ENCODE measurements around the gene ZNF322.

Gene ZNF322

DNA sequence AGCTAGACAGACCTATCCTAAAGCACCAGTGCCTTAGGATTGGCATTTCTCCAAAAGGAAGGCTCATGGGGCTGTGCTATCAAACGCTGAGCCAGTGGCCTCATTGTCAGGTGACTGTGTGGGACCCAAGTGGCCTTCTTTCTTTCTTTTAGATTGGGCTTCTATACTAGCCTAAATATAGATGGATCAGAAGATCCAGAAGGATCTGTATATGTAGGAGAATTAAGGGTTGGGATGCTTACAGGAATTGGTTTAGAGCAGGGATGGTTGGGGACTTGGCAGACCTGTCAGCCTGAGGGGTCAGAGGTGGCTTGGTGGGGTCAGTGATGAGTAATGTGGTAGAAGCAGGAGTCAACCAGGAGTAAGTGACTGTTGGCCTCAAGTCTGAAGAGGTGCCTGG, 47.9 kb downstream of the ZNF322 start:
- DNase-seq (ENCODE audit: low read depth, low spot score) = no peak
- H3K4me3 ChIP-seq (ENCODE audit: low read depth, low read length) = no peak overlapping the region
- ChIA-PET CTCF (interaction anchor here (5.7 kb wide), 1 partner anchor 468 kb away, joined by 55 read pairs; no protein-coding TSS in a partner anchor), POLR2A (no interaction called here)
- TF ChIP-seq, protein P1, sequence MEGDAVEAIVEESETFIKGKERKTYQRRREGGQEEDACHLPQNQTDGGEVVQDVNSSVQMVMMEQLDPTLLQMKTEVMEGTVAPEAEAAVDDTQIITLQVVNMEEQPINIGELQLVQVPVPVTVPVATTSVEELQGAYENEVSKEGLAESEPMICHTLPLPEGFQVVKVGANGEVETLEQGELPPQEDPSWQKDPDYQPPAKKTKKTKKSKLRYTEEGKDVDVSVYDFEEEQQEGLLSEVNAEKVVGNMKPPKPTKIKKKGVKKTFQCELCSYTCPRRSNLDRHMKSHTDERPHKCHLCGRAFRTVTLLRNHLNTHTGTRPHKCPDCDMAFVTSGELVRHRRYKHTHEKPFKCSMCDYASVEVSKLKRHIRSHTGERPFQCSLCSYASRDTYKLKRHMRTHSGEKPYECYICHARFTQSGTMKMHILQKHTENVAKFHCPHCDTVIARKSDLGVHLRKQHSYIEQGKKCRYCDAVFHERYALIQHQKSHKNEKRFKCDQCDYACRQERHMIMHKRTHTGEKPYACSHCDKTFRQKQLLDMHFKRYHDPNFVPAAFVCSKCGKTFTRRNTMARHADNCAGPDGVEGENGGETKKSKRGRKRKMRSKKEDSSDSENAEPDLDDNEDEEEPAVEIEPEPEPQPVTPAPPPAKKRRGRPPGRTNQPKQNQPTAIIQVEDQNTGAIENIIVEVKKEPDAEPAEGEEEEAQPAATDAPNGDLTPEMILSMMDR (IDR thresholded peaks at IDR 0.05; ENCODE audit: insufficient read depth, low read length, missing control alignments) = no peak

DNA sequence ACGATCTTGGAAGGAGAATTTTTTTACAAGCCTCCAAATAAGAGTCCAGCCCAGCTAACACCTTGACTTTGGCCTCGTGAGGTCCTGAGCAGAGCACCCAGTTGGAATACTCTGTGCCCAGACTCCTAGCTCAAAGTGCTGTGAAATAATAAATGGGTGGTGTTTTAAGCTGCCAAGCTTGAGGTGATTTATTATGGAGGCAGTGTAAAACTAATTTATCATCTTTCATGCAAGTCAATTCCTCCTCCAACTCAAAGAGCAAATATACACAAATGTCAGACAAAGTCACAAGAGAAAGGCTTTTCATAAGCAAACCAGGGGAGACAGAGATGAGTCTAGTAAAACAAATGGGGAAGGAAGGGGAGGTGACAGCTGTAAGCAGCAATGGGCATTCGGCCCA, 50.1 kb downstream of the ZNF322 start:
- no peak overlapping the region for H3K4me3 ChIP-seq (ENCODE audit: low read depth, low read length)
- DNase-seq (ENCODE audit: low read depth, low spot score) = no peak
- TF ChIP-seq, protein P1 (IDR thresholded peaks at IDR 0.05; ENCODE audit: insufficient read depth, low read length, missing control alignments) = no peak
- CTCF ChIA-PET = interaction anchor here (0.7 to 5.7 kb wide), 3 partner anchors 12 to 470 kb away, joined by 3 to 55 read pairs (median 3); no protein-coding TSS in a partner anchor
- POLR2A ChIA-PET = no interaction called here

DNA sequence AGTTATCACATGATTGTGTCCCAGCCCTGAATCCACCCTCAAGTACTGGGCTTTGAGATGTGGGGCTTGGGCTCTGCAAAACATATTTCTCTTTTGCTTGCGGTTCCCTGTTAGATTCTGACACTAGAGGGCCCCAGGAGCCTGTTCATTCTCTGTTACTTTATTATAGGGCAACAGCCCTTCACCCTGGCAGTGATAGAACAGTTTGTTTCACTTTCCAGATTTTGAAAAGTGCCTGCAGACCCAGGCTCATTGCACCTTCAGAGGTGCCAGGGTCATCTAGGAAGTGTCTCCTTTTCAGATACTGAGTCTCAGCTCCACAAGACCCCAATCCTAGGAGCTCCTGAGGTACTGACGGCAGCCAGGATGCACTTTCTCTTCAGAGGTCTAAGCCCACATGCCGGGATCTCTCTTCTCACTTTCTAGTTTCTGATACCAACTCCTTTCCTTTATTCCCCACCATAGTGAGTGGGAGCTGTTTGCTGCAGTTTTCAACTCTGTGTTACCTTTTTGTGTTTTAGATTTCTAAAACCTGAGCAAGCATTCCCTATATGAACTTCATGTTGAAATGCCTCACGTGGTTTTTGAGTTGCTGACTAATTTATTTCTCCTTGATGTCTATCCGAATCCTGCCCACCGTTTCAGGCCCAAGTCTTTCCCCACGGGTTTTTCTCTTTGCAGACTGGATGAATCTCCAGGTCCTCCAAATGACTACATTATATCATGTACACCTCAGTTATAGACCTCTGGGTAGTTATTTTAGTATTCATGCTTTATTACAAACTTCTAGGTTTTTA, 51.9 kb downstream of the ZNF322 start:
- TF ChIP-seq, protein P1 (IDR thresholded peaks at IDR 0.05; ENCODE audit: insufficient read depth, low read length, missing control alignments) = peak; percentile 62
- peak overlapping the region; percentile 52 for H3K4me3 ChIP-seq (ENCODE audit: low read depth, low read length)
- no peak for DNase-seq (ENCODE audit: low read depth, low spot score)
- POLR2A ChIA-PET = no interaction called here
- CTCF ChIA-PET = interaction anchor here (0.6 to 1.8 kb wide), 16 partner anchors 12 to 518 kb away, joined by 3 to 64 read pairs (median 3); partner anchors contain the start of gene ZNF322

DNA sequence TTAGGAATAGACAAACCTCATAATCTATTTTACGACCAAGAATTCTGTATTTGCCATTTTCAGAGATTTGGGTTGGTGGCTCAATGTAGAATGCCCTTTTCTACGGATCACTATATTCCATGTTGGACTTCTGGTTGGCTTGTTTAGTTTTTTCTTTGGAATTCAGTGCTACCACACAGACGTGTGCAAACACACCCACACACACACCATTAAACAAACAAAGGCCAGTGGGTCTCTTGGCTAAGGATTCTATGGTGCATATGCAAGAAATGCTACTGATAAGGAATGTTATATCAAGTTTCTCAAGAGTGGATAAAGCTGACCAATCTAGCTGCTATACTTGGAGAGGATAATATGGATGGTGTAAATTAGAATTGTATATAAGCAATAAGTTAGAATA, 54.7 kb downstream of the ZNF322 start:
- TF ChIP-seq, protein P1 (IDR thresholded peaks at IDR 0.05; ENCODE audit: insufficient read depth, low read length, missing control alignments) = no peak
- no peak overlapping the region for H3K4me3 ChIP-seq (ENCODE audit: low read depth, low read length)
- CTCF ChIA-PET = interaction anchor here (2.8 kb wide), 1 partner anchor 475 kb away, joined by 33 read pairs; no protein-coding TSS in a partner anchor
- POLR2A ChIA-PET = no interaction called here
- no peak for DNase-seq (ENCODE audit: low read depth, low spot score)

DNA sequence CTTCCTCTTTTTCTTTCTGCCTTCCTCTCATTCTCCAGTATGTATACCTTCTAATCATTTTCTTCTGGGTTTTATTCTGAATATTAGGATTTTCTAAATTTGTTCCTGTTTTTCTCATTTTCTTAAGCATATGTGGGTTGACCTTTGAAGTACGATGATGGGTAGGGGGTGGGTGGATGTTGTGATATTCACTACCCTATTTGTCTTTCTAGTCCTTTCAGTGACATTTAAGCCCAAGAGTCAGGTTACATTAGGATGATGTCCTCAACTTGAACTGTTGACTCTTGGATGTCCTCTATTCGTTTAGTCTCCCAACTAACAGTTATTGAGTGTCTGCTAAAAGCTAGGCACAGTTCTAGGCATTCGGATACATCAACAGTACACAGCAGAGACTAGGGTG, 55.5 kb downstream of the ZNF322 start:
- DNase-seq (ENCODE audit: low read depth, low spot score) = no peak
- CTCF ChIA-PET = interaction anchor here (2.8 kb wide), 1 partner anchor 476 kb away, joined by 33 read pairs; no protein-coding TSS in a partner anchor
- POLR2A ChIA-PET = no interaction called here
- H3K4me3 ChIP-seq (ENCODE audit: low read depth, low read length) = no peak overlapping the region
- TF ChIP-seq, protein P1 (IDR thresholded peaks at IDR 0.05; ENCODE audit: insufficient read depth, low read length, missing control alignments) = no peak

DNA sequence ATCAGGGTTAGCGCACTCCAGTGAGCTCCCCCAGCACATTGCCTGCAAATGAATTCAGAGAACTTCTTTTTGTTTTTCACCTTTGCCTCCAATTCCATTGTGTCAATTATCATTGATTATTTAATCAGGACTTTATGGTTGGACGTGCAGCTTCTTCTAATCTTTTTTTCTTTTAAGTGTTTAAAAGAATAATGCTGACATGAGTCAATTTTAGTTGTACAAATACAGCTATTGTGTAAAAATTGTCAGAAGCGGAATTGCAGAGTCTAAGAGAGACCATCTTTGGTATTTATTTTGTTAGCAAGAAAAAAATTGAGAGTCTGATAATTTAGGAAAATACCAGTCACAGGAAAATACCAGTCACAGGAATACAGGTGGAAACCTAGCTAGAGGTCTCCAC, 57.3 kb downstream of the ZNF322 start:
- POLR2A ChIA-PET = interaction anchor here (0.7 kb wide), 1 partner anchor 1410 kb away, joined by 3 read pairs; no protein-coding TSS in a partner anchor
- CTCF ChIA-PET = interaction anchor here (0.8 to 3.7 kb wide), 3 partner anchors 478 to 525 kb away, joined by 3 to 21 read pairs (median 3); no protein-coding TSS in a partner anchor

More for the DNA sequence above, 57.3 kb downstream of the ZNF322 start:
- DNase-seq (ENCODE audit: low read depth, low spot score) = no peak
- TF ChIP-seq, protein P1 (IDR thresholded peaks at IDR 0.05; ENCODE audit: insufficient read depth, low read length, missing control alignments) = no peak
- no peak overlapping the region for H3K4me3 ChIP-seq (ENCODE audit: low read depth, low read length)
